ENCODE data around the gene TNFRSF18.

DNA sequence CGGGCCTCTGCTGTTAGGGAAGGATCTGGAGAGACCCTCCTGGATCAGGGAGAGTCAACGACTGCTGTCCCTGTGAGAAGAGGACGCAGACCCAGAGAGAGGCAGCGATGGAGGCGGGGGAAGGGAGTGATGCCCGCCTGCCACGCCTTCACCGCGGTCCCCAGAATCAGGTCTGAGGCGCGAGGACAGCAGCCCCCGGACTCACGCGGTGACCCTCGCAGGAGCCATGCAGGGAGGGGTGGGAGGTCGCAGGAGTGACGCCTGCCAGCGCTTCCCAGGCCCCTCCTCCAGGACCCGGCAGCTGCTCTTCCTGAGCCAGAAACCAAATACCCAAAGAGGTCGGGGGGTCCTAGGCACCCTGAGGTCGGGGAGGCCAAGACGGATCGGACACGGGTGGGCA, 13.8 kb upstream of the TNFRSF18 start:
- TF ChIP-seq, protein P1, sequence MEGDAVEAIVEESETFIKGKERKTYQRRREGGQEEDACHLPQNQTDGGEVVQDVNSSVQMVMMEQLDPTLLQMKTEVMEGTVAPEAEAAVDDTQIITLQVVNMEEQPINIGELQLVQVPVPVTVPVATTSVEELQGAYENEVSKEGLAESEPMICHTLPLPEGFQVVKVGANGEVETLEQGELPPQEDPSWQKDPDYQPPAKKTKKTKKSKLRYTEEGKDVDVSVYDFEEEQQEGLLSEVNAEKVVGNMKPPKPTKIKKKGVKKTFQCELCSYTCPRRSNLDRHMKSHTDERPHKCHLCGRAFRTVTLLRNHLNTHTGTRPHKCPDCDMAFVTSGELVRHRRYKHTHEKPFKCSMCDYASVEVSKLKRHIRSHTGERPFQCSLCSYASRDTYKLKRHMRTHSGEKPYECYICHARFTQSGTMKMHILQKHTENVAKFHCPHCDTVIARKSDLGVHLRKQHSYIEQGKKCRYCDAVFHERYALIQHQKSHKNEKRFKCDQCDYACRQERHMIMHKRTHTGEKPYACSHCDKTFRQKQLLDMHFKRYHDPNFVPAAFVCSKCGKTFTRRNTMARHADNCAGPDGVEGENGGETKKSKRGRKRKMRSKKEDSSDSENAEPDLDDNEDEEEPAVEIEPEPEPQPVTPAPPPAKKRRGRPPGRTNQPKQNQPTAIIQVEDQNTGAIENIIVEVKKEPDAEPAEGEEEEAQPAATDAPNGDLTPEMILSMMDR (IDR thresholded peaks at IDR 0.05; ENCODE audit: low read depth, low read length, missing input control), result no peak
- TF ChIP-seq, protein P2, sequence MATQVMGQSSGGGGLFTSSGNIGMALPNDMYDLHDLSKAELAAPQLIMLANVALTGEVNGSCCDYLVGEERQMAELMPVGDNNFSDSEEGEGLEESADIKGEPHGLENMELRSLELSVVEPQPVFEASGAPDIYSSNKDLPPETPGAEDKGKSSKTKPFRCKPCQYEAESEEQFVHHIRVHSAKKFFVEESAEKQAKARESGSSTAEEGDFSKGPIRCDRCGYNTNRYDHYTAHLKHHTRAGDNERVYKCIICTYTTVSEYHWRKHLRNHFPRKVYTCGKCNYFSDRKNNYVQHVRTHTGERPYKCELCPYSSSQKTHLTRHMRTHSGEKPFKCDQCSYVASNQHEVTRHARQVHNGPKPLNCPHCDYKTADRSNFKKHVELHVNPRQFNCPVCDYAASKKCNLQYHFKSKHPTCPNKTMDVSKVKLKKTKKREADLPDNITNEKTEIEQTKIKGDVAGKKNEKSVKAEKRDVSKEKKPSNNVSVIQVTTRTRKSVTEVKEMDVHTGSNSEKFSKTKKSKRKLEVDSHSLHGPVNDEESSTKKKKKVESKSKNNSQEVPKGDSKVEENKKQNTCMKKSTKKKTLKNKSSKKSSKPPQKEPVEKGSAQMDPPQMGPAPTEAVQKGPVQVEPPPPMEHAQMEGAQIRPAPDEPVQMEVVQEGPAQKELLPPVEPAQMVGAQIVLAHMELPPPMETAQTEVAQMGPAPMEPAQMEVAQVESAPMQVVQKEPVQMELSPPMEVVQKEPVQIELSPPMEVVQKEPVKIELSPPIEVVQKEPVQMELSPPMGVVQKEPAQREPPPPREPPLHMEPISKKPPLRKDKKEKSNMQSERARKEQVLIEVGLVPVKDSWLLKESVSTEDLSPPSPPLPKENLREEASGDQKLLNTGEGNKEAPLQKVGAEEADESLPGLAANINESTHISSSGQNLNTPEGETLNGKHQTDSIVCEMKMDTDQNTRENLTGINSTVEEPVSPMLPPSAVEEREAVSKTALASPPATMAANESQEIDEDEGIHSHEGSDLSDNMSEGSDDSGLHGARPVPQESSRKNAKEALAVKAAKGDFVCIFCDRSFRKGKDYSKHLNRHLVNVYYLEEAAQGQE (IDR thresholded peaks at IDR 0.05), result no peak
- no peak for TF ChIP-seq SP1 (IDR thresholded peaks at IDR 0.05)
- no peak for TF ChIP-seq JUND (IDR thresholded peaks at IDR 0.05)
- no peak for TF ChIP-seq FOXA1 (IDR thresholded peaks at IDR 0.05)
- TF ChIP-seq TAF1 (conservative IDR thresholded peaks at IDR 0.05), result no peak
